GM12878 (cell line): ENCODE data around the gene CDR2. TPM values are rescaled to one million over a fixed set of nuclear protein-coding genes. Genes with fewer than 3 reads are reported as not detected.

Experiments used
- ATAC-seq: fragments of 200-7000 bp; cut with Tn5 transposase; 3 replicates; pipeline ENCODE4 v1.9.1; 2020; ENCODE audit warnings: mild to moderate bottlenecking, moderate library complexity
- BruUV-seq: library from RNA; stranded (reverse); fragments of 400-500 nt; replicated peaks from 2 replicates; lab custom pipeline; 2021; lab: Mats Ljungman, UMichigan
- CTCF ChIA-PET: fragments of 300-600 bp; sonication (Branson Sonifier 250); formaldehyde crosslinking; extraction: SDS; loops from one replicate; lab custom pipeline; 2021; ENCODE audit warnings: inconsistent platforms; lab: Yijun Ruan, JAX
- POLR2A ChIA-PET: fragments of 350-600 bp; formaldehyde crosslinking; extraction: SDS; loops from one replicate; lab custom pipeline; 2021; ENCODE audit warnings: inconsistent platforms; lab: Charles Lee
- RAD21 ChIA-PET: fragments of 300-600 bp; sonication (Branson Sonifier 250); formaldehyde crosslinking; loops from one replicate; lab custom pipeline; 2023; ENCODE audit warnings: antibody characterized with exemption; ENCODE audit not compliant: unreplicated experiment; lab: Charles Lee
- SMC1A ChIA-PET: fragments of 300-600 bp; sonication (Branson Sonifier 250); formaldehyde crosslinking; loops from one replicate; lab custom pipeline; 2023; ENCODE audit not compliant: unreplicated experiment, uncharacterized antibody; lab: Charles Lee
- DNase-seq: peaks from one replicate; pipeline ENCODE4 v3.0.0-alpha.2; 2011; ENCODE audit warnings: low read depth, low spot score
- FAIRE-seq: peaks from 3 replicates; lab custom pipeline; 2011; peaks lifted over from hg19 to GRCh38; lab: Jason Lieb, UNC
- H2AFZ ChIP-seq: 2 replicates; pipeline ENCODE4 v1.6.0; 2011; ENCODE audit warnings: low read depth, low read length, control low read depth; ENCODE audit not compliant: control insufficient read depth
- H3K27ac ChIP-seq: 2 replicates; pipeline ENCODE4 v1.5.1; 2011; ENCODE audit warnings: control low read depth; ENCODE audit not compliant: control insufficient read depth, insufficient read depth
- H3K27me3 ChIP-seq, 2 experiments: replicated peaks in 1 of 2; 2 replicates each; pipeline versions ENCODE4 v1.6.0 to v1.6.1; 2011; ENCODE audit warnings: low read length in 1 of 2; ENCODE audit not compliant: control insufficient read depth in 2 of 2, insufficient read depth in 2 of 2
- H3K36me3 ChIP-seq, 2 experiments: 2 replicates each; pipeline ENCODE4 v1.5.1; 2011; ENCODE audit warnings: low read length in 1 of 2; ENCODE audit not compliant: control insufficient read depth in 2 of 2, insufficient read depth in 2 of 2
- H3K4me1 ChIP-seq: 2 replicates; pipeline ENCODE4 v1.6.1; 2011; ENCODE audit warnings: mild to moderate bottlenecking, low read length, moderate library complexity, mixed read lengths; ENCODE audit not compliant: control insufficient read depth, insufficient read depth
- H3K4me2 ChIP-seq: 2 replicates; pipeline ENCODE4 v1.6.0; 2011; ENCODE audit warnings: control low read depth; ENCODE audit not compliant: control insufficient read depth, insufficient read depth
- H3K4me3 ChIP-seq: fragments of 200-600 bp; sonication (generic); 2 replicates; pipeline ENCODE4 v1.5.1; 2016
- H3K79me2 ChIP-seq: 2 replicates; pipeline ENCODE4 v1.6.0; 2011; ENCODE audit warnings: low read length; ENCODE audit not compliant: control insufficient read depth, insufficient read depth
- H3K9ac ChIP-seq: 2 replicates; pipeline ENCODE4 v1.8.0; 2011; ENCODE audit warnings: low read length, control low read depth, mixed read lengths; ENCODE audit not compliant: control insufficient read depth, insufficient read depth
- H3K9me3 ChIP-seq: replicated peaks from 3 replicates; pipeline ENCODE4 v1.5.1; 2011; ENCODE audit warnings: mild to moderate bottlenecking, low read length; ENCODE audit not compliant: control insufficient read depth, insufficient read depth
- H4K20me1 ChIP-seq: 2 replicates; pipeline ENCODE4 v1.6.0; 2011; ENCODE audit not compliant: control insufficient read depth, insufficient read depth
- ATF3 ChIP-seq: IDR thresholded peaks from 2 replicates; pipeline ENCODE4 v1.6.1; 2011; ENCODE audit warnings: low read depth, mild to moderate bottlenecking, low read length, moderate library complexity, borderline replicate concordance; ENCODE audit errors: extremely low read depth
- BACH1 ChIP-seq: fragments of 450-650 bp; IDR thresholded peaks from 2 replicates; pipeline ENCODE4 v1.6.1; 2017; ENCODE audit warnings: mild to moderate bottlenecking, borderline replicate concordance
- BCL11A ChIP-seq: IDR thresholded peaks from 2 replicates; pipeline ENCODE4 v1.6.1; 2011; ENCODE audit warnings: low read depth, low read length
- BHLHE40 ChIP-seq, 2 experiments: fragments of 450-650 bp in 1 of 2; IDR thresholded peaks; 2 replicates each; pipeline ENCODE4 v1.6.1; 2011 to 2017; ENCODE audit warnings: low read depth in 2 of 2, borderline replicate concordance in 1 of 2, improper control_type of control experiment in 1 of 2, low read length in 1 of 2, mild to moderate bottlenecking in 1 of 2
- BRCA1 ChIP-seq: IDR thresholded peaks from 2 replicates; pipeline ENCODE4 v1.6.1; 2011; ENCODE audit warnings: low read depth, low read length, improper control_type of control experiment
- E2F4 ChIP-seq: IDR thresholded peaks from 2 replicates; pipeline ENCODE4 v1.6.1; 2012; ENCODE audit warnings: low read depth, low read length, improper control_type of control experiment
- EZH2 ChIP-seq: IDR thresholded peaks from 2 replicates; pipeline ENCODE4 v1.6.1; 2012; ENCODE audit warnings: low read depth, mild to moderate bottlenecking, control low read depth, inconsistent platforms, low read length, borderline replicate concordance; ENCODE audit not compliant: control insufficient read depth
- IRF4 ChIP-seq: IDR thresholded peaks from 2 replicates; pipeline ENCODE4 v1.6.1; 2011; ENCODE audit warnings: low read depth, low read length
- JUND ChIP-seq: IDR thresholded peaks from 2 replicates; pipeline ENCODE4 v1.6.1; 2012; ENCODE audit warnings: low read depth, mild to moderate bottlenecking, low read length, improper control_type of control experiment, moderate library complexity
- NR2C2 ChIP-seq: IDR thresholded peaks from 2 replicates; pipeline ENCODE4 v1.6.1; 2011; ENCODE audit warnings: borderline replicate concordance, low read depth; ENCODE audit not compliant: control insufficient read depth, insufficient read length
- PAX5 ChIP-seq: IDR thresholded peaks from 2 replicates; pipeline ENCODE4 v1.6.1; 2011; ENCODE audit warnings: low read depth, low read length, borderline replicate concordance
- PKNOX1 ChIP-seq: fragments of 450-650 bp; IDR thresholded peaks from 2 replicates; pipeline ENCODE4 v1.6.1; 2016; ENCODE audit warnings: mild to moderate bottlenecking
- RB1 ChIP-seq: fragments of 450-650 bp; formaldehyde crosslinking; IDR thresholded peaks from 2 replicates; pipeline ENCODE4 v1.6.1; 2017; ENCODE audit warnings: mild to moderate bottlenecking, borderline replicate concordance
- RELB ChIP-seq: fragments of 450-650 bp; IDR thresholded peaks from 2 replicates; pipeline ENCODE4 v1.6.1; 2017; ENCODE audit warnings: low read depth, mild to moderate bottlenecking, moderate library complexity
- ZBTB4 ChIP-seq: fragments of 450-650 bp; formaldehyde crosslinking; IDR thresholded peaks from 2 replicates; pipeline ENCODE4 v1.4.0; 2022; ENCODE audit warnings: mild to moderate bottlenecking, moderate library complexity
- WGBS: methylation state at CpG from one replicate; pipeline ENCODE4 v1.1.6; 2016; ENCODE audit warnings: low lambda C conversion rate; ENCODE audit not compliant: insufficient replicate concordance, insufficient coverage; ENCODE audit errors: missing lambda C conversion rate; 5-methylcytosine and 5-hydroxymethylcytosine counted together
- in situ Hi-C: fragments of 300-500 bp; cut with MboI; formaldehyde crosslinking; loops from 9 replicates; pipeline ENCODE4 v1.14.3; 2018; ENCODE audit warnings: mixed read lengths
- intact Hi-C: fragments of 100-400 bp; cut with micrococcal nuclease; formaldehyde crosslinking; loops from one replicate; pipeline ENCODE4 v1.14.2; 2022; ENCODE audit not compliant: unreplicated experiment
- polyA plus RNA-seq, 11 experiments: library from polyadenylated mRNA; depleted of rRNA in 4 of 11; unstranded in 6 of 11; stranded (reverse) in 5 of 11; fragments of >200 nt; fragmentation: Nextera tagmentation in 4 of 11; fragmentation: Illumina TruSeq in 1 of 11; extraction: Ambion mirVana in 4 of 11; extraction: Trizol in 1 of 11; gene quantifications; 1 replicate in 1 of 11; 2 replicates in 10 of 11; pipeline versions ENCODE4 v1.2.1 to v1.2.3, GENCODE V29; 2011 to 2016; ENCODE audit warnings: inconsistent platforms in 2 of 11, missing spikeins in 2 of 11, low read depth in 1 of 11
- total RNA-seq, 4 experiments: library from RNA; depleted of rRNA in 3 of 4; stranded (reverse); fragments of >200 nt in 3 of 4; fragmentation: Illumina TruSeq in 1 of 4; extraction: Trizol in 1 of 4; gene quantifications; 2 replicates each; pipeline versions ENCODE4 v1.2.1 to v1.2.3, GENCODE V29; 2013 to 2021

CDR2 gene
- total and polyA plus RNA-seq, 10 of the 15 experiments (the other 5 are each of a cell fraction or from before 2014, with no cell fraction given) = 4.8 to 24.3 (median 19.2) TPM

GRCh38 chr16:22380529-22380928 lies 6.1 kb upstream of the CDR2 start:
- H3K36me3 ChIP-seq = no peaks in the 10 kb centered on the region
- no peak overlapping the region for H2AFZ ChIP-seq
- no peak overlapping the region for H3K4me2 ChIP-seq
- FAIRE-seq = no peak
- in situ Hi-C loops = no loop called here
- TF ChIP-seq ZBTB4 (no peak), IRF4 (no peak), EZH2 (no peak), PKNOX1 (no peak), BCL11A (no peak), NR2C2 (no peak), E2F4 (no peak), PAX5 (no peak), BACH1 (no peak), ATF3 (no peak), BRCA1 (no peak), JUND (no peak), RB1 (no peak), RELB (no peak), BHLHE40 (IDR thresholded peaks at IDR 0.05; ENCODE audit: borderline replicate concordance in 1 of 2, low read depth in 2 of 2, low read length in 1 of 2) (no peak)
- BruUV-seq = no TSS peak
- no peaks in the 10 kb centered on the region for H3K79me2 ChIP-seq
- H3K9ac ChIP-seq = no peak overlapping the region
- ChIA-PET SMC1A (no interaction called here), POLR2A (interaction anchor here (1.1 kb wide), 1 partner anchor 27 kb away, joined by 3 read pairs; no protein-coding TSS in a partner anchor), RAD21 (no interaction called here), CTCF (no interaction called here)
- ATAC-seq = no peak
- no peak overlapping the region for H3K27ac ChIP-seq
- no peaks in the 10 kb centered on the region for H3K9me3 ChIP-seq
- H4K20me1 ChIP-seq = no peaks in the 10 kb centered on the region
- H3K27me3 ChIP-seq = no peaks in the 10 kb centered on the region
- 95% methylated on average over 1 of the region's 1 CpG for WGBS
- no peak for DNase-seq
- no peak overlapping the region for H3K4me3 ChIP-seq
- no peaks in the 10 kb centered on the region for H3K4me1 ChIP-seq
- intact Hi-C loops = no loop called here
